Measurements from ENCODE around the gene LTO1. TPM values are rescaled to one million over a fixed set of nuclear protein-coding genes. Genes with fewer than 3 reads are reported as not detected.
A peak's percentile ranks its signal among the peaks of the same experiment; 100 is the strongest.

Gene LTO1
- total and polyA plus RNA-seq, 2 experiments from 2014 or later: 20.1 to 23.3 TPM

DNA sequence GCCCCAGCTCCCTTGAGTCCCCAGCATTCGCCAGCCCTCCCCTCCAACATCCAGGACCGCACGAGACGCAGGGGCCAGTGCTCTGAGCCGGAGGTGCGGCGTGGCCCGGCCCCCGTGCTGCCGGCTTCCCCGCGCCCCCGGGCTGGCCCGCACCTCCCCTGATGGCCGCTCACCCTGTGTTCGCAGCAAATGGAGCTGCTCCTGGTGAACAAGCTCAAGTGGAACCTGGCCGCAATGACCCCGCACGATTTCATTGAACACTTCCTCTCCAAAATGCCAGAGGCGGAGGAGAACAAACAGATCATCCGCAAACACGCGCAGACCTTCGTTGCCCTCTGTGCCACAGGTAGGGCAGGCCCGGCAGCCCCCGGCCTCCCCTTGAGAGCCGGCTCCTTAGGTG, 31.5 kb downstream of the LTO1 start:
- peaks cover 2% of the 10 kb centered on the region; the same call in 2 of the 3 replicates for H3K9me3 Mint-ChIP-seq
- peaks cover 31% of the 10 kb centered on the region for H3K27me3 Mint-ChIP-seq (ENCODE audit: insufficient read depth, low read depth, poor library complexity)
- Histone ChIP-seq H2AFZ (no peak overlapping the region), H4K20me1 (replicated peaks; ENCODE audit: insufficient read depth) (peaks cover 5% of the 10 kb centered on the region), H3K4me3 (peak overlapping the region; percentile 91), H3K9me2 (ENCODE audit: insufficient read depth) (no peaks in the 10 kb centered on the region), H3K27ac (ENCODE audit: low read depth) (no peak overlapping the region), H3F3A (replicated peaks; ENCODE audit: low read depth) (no peaks in the 10 kb centered on the region), H3K27me3 (ENCODE audit: insufficient read depth) (peaks cover 21% of the 10 kb centered on the region), H3K4me1 (ENCODE audit: insufficient read depth) (peaks cover 9% of the 10 kb centered on the region), H3K36me3 (ENCODE audit: insufficient read depth) (no peaks in the 10 kb centered on the region), H3K4me2 (peak overlapping the region; percentile 94), H3K79me2 (replicated peaks; ENCODE audit: insufficient read depth) (peaks cover 23% of the 10 kb centered on the region)
- H3K27ac Mint-ChIP-seq: no peak overlapping the region
- peaks cover 5% of the 10 kb centered on the region; the same call in 1 of the 3 replicates for H3K4me1 Mint-ChIP-seq
- H3K36me3 Mint-ChIP-seq (ENCODE audit: low read depth): peaks cover 48% of the 10 kb centered on the region
- TF ChIP-seq NANOG (IDR thresholded peaks at IDR 0.05; ENCODE audit: borderline replicate concordance): no peak
- TF ChIP-seq REST (IDR thresholded peaks at IDR 0.05; ENCODE audit: unreplicated experiment): no peak
- TF ChIP-seq, protein P1, sequence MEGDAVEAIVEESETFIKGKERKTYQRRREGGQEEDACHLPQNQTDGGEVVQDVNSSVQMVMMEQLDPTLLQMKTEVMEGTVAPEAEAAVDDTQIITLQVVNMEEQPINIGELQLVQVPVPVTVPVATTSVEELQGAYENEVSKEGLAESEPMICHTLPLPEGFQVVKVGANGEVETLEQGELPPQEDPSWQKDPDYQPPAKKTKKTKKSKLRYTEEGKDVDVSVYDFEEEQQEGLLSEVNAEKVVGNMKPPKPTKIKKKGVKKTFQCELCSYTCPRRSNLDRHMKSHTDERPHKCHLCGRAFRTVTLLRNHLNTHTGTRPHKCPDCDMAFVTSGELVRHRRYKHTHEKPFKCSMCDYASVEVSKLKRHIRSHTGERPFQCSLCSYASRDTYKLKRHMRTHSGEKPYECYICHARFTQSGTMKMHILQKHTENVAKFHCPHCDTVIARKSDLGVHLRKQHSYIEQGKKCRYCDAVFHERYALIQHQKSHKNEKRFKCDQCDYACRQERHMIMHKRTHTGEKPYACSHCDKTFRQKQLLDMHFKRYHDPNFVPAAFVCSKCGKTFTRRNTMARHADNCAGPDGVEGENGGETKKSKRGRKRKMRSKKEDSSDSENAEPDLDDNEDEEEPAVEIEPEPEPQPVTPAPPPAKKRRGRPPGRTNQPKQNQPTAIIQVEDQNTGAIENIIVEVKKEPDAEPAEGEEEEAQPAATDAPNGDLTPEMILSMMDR (conservative IDR thresholded peaks at IDR 0.05; ENCODE audit: low read depth in 2 of 2): no peak
- no peak for TF ChIP-seq ETS1 (IDR thresholded peaks at IDR 0.05)
- no peak for TF ChIP-seq EZH2phosphoT487 (IDR thresholded peaks at IDR 0.05; ENCODE audit: unreplicated experiment)
- TF ChIP-seq STAT1 (IDR thresholded peaks at IDR 0.05; ENCODE audit: unreplicated experiment): no peak
- no peak for TF ChIP-seq ZNF331 (CRISPR knock-in tag; IDR thresholded peaks at IDR 0.05; ENCODE audit: low read depth)
- TF ChIP-seq EZH2 (IDR thresholded peaks at IDR 0.05; ENCODE audit: low read depth, unreplicated experiment): no peak
- no peak for TF ChIP-seq ZNF114 (CRISPR knock-in tag; IDR thresholded peaks at IDR 0.05)
- no peak for TF ChIP-seq JUNB (IDR thresholded peaks at IDR 0.05; ENCODE audit: unreplicated experiment)
- TF ChIP-seq POLR2AphosphoS5 (IDR thresholded peaks at IDR 0.05; ENCODE audit: low read depth): no peak
- TF ChIP-seq CREB1 (CRISPR knock-in tag; IDR thresholded peaks at IDR 0.05; ENCODE audit: low read depth): no peak
- ATAC-seq (peak; percentile 1), DNase-seq (ENCODE audit: low spot score) (no peak)
- H3K4me3 Mint-ChIP-seq: peak overlapping the region; percentile 64

Data from GM23338 (cell line).